CD4-positive, alpha-beta T cell treated with Interferon alpha-2 for 1 hour (primary cell): ENCODE measurements around the gene CPSF7.

ENCODE experiments used
- DNase-seq, 2 donors: peaks; one replicate each; pipeline ENCODE4 v3.0.0-alpha.2; 2020 to 2022

CPSF7 gene

DNA sequence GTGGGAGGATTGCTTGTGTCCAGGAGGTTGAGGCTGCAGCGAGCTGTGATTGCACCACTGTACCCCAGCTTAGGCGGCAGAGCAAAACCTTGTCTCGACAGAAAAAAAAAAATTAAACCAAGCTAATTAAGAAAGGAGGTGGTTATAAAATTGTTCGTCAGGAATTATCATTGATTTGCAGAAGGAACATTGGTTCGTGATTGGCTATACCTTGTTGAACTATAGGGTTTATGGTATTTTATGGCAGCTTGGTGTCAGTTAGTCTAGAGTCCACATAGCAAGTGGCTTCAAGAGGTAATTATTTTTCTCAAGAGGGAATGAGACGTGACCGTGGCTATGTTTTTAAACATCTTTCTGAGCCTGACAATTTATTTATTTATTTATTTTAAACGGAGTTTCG lies 48.9 kb downstream of the CPSF7 start:
- no peak for DNase-seq

DNA sequence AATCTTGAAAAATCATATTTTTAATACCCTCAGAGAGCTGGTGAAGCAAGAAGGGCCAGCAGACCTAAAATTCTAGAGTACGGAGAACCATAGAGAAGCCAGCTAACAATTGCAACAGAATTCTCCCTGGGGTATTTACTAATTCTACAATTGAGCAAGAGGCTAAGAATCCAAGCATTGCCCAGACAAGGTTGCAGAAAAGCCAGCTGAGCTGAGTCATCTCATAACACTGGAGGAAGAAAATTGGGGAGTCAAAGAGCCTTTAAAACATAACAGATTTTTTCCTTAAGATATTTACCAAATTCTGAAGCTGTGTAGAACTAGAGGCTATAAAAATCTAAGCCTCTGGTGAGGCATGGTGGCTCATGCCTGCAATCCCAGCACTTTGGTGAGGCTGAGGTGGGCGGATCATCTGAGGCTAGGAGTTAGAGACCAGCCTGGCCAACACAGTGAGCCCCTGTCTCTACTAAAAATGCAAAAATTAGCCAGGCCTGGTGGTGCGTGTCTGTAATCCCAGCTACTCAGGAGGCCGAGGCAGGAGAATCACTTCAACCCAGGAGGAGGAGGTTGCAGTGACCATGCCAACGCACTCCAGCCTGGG lies 51.0 kb downstream of the CPSF7 start:
- no peak for DNase-seq

DNA sequence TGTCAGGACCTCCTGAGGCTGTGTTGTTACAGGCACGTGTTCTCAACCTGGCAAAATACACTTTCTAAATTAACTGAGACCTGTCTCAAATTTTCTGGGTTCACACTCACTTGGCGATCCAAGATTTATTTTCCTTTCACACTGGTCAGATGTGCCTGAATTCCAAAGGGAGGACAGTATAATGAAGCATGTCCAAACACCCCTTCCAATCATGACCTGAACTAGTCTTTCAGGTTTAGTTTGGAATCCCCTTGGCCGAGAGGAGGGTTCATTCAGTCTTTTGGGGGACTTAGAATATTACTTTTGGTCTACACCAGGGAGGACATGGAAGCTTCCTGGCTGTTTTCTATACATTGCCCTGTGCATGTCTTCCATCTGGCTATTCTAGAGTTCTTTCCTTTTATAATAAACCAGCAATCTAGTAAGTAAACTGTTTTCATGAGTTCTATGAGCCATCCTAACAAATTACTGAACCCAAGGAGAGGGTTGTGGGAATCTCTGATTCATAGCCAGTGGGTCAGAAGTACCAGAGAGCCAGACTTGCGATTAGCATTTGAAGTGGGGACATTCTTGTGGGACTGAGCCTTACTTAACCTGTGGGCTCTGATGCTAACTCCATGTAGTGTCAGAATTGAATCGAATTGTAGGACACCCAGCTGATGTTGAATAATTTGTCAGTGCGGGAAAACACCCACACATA lies 52.2 kb downstream of the CPSF7 start:
- no peak for DNase-seq

DNA sequence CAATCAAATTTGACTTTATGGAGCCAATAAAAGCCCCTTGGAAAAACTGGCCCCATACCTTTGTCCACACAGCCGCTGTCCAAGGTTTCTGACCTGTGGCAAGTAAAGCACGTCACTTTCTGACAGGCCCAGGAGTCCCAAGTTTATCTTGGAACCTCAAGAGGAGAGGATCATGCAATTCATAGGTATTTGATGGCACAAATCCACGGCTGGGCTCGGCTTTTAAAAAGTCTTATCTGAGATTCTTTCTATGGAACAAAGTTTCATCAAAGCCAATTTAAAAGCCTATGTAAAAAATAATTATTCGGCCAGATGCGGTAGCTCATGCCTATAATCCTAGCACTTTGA lies 54.0 kb downstream of the CPSF7 start:
- DNase-seq: no peak

DNA sequence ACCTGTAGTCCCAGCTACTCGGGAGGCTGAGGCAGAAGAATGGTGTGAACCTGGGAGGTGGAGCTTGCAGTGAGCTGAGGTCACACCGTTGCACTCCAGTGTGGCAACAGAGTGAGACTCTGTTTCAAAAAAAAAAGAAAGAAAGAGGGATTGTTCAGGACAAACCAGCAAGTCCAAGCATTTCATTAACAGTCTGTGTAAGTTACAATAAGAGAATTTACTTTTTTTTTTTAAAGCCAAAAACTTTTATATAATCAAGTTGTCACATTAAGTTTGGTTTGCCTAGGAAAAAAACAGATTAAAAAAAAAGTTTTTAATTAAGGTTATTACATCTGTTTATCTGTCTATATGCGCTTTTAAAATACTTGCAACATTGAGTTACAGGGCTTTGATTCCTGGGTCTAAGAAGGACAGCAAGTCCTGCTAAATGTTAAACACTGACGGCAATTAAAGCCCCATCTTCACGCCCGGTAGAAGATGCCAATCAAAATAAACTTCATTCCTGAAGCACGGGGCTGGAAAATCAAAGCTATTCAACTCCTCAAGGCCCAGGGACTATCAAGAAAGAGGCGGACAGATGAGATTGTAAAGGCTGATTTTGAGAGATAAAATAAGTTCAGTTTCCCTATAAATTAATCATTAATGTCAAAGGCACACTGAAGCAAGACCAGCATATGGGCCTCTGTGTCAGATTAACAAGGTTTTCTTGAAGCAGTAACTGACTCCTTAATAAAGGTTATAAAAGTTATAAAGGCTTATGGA lies 56.9 kb downstream of the CPSF7 start:
- DNase-seq: no peak

DNA sequence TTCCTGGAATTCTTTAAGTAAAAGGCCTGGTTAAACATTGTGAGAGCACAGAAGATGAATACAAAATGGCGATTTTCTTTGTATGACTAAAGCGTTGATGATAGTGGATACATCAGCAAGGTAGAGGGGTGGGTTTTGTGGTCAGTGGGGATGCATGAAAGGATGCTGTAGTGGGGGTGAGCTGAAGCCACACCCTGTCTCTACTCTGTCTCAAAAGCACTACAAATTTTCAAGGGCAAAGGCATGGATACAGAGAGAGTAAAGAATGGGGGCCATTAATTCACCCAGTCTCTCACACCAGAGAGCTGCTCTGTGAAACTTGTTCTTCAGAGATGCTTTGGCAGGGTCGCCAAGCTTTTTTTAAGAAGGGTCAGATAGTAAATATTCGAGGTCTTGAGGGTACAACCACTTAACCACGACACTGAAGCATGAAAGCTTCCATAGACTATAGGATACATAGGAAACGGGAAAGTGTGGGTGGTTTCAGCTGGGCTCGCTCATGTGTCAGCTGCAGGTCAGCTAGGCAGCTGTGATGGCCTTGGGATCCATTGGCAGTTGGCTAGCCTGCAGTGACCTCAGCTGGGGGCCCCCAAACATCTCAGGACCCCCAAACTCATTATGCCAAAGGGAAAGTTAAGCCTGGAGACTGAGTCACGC lies 59.3 kb downstream of the CPSF7 start:
- DNase-seq: no peak

DNA sequence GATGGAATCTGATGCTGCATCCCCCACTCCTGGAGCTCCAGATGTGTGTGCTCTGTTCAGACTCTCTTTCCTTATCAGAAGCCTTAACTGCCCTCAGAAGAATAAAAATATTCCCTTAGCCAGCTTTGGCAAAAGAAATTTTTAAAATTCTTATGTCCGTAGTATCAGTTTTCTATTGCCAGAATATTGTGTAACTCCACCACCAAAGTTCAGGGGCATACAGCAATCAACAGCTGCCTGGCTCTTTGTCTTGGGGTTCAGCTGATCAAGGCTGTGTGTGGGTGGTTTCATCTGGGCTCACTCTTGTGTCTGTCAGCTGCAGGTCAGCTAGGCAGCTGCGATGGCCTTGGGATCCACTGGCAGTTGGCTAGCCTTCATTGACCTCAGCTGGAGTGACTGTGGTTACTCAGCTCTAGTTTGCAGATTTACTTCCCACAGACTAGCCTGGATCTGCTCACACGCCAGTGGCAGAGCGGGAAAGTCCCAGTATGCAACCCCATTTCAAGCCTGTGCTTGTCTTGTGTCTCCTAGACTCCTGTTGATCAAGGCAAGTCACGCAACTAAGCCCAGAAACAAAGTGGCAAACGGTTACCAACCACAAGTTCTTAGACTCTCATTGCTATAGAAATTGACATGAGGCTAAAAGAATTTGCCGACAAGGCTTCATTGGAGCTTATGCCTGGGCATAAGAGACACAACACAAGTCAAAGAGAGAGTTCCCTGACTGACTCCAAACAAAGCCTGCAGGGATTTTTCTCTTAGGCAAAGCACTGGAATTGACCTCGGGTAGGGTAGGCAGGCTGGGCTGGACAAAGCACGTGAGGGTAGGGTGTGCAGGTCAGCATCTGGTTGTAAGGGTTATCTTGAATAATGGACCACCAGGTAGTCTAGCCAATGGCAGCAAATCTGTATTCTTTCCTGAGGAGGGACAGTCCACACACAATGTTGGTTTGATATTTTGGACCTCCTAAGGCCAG lies 60.1 kb downstream of the CPSF7 start:
- no peak for DNase-seq

DNA sequence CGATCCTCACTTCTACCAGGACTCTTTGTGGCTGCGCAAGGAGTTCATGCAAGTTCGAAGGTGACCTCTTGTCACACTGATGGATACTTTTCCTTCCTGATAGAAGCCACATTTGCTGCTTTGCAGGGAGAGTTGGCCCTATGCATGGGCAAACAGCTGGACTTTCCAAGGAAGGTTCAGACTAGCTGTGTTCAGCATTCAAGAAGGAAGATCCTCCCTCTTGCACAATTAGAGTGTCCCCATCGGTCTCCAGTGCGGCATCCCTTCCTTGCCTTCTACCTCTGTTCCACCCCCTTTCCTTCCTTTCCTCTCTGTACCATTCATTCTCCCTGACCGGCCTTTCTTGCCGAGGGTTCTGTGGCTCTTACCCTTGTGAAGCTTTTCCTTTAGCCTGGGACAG lies 61.1 kb downstream of the CPSF7 start:
- no peak for DNase-seq

DNA sequence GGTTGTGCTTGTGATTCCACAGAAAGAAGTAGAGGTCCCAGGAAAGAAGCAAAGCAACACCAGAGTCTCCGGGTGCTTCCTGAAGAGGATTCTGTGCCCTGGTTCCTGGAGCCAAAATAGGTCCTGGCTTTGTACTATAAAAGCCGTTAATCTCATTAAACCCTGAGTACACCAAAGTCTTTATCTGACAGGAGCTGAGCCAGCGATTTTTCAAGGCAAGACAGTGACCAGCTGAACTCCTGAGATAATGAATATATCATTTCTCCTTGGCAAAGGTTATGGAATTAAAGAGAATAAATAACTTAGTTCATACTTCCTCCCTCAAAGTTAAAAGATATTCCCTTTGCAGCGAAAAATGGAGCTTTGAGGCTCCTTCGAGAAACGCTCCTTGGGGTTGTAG lies 62.4 kb downstream of the CPSF7 start:
- no peak for DNase-seq

DNA sequence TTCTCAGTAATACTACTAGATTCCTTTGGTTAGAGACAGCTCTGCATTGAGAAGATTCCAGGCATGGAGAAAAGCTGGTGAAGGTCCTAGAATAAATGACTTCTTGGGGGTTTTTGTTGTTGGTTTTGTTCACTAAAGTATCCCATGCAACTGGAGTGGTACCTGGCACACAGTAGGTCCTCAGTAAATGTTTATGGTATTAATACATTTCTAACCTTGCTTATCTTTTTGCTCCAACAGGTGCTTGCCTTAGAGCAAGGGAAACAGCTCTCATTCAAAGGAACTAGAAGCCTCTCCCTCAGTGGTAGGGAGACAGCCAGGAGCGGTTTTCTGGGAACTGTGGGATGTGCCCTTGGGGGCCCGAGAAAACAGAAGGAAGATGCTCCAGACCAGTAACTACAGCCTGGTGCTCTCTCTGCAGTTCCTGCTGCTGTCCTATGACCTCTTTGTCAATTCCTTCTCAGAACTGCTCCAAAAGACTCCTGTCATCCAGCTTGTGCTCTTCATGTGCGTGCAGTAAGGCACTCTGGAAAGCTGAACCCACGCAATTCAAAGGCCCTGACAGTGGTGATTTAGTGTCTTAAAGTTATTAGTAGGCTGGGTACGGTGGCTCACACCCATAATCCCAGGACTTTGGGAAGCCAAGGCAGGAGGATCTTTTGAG lies 65.6 kb downstream of the CPSF7 start:
- no peak for DNase-seq

DNA sequence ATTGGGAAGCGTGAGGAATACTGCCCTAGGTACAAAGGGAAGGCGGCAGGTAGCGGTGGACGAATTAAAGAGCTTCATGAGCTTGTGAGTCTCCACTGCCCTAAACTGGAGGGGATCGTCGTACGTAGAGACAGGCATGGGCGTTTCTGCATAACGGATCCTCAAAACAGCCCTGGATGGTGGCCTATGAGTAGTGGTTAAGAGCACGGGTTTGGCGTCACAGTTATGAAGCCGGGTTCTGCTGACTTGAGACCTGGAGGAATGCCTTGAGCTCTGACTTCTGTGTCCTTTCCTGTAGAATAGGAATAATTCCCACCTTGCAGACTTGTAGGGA lies 67.3 kb downstream of the CPSF7 start:
- peak in 1 of 2 donors; percentile 42 for DNase-seq

DNA sequence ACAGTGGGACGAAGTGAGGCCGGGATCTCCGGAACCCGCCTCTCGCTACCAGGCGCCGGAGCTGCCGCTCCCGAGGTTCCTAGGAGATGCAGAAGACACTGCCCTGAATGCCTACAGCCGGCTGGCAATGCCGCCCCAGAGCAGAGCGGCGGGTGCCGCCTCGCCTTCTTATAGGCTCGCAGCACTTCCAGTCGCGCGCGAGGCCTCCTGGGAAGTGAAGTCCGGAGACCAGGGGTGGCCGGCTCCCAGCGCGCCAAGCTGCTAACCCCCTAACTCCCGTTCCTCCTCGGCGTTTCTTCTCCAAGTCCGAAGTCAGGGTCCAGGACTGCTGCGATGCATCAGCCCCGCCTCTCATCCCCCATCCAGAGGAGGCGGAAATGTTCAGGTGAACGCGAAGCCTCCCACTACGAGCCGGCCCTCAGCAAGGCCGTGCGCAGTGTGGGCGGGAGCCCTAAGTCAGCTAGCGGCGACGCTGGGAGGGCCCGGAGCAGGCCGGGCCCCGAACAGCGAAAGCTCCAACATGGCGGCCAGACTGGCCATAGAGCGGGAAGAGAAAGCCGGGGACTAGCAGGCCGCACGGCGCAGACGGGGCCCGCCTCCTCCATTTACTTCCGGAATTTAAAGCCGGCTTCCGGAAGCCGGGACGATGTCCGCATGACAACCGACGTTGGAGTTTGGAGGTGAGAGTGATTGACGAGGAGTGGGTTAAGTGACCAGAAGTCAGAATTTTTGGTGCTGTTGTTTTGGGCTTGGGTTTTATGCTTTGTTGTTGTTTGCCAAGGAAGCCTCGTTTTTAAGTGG lies 67.8 kb downstream of the CPSF7 start, which contains the start of the genes CYB561A3 and TMEM138:
Gene CYB561A3, minus strand, starts transcription at position 142 of the 801 bp plus-strand sequence. CDS start 5,169 bp downstream, outside the sequence.
Gene TMEM138, plus strand, starts transcription at position 634 of the 801 bp plus-strand sequence. CDS start 2,017 bp downstream, outside the sequence.
- DNase-seq: peak; percentile 87 to 90

DNA sequence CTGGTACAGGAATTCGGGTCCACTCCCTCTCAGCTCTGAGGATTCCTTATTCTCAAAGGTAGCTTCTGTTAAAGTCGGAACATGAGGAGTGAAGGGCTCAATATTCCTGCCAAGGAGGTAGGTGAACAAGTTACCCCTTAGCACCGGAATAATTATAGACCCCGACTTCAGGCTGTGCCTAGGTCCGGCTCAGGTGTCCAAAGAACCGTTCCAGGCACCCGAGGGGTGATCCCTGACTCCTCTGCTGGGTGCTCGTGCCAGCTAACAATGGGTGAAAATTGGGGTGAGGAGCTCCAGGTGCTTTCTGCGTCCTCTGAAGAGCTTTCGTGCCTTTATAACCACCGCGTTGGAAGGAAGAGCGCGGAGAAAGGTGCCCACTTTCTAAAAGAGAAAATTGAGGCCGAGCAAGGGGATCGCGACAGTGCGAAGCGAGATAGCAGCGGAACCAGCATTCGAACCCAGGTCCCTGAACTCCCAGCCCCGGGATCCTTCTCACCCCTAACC lies 68.5 kb downstream of the CPSF7 start:
- no peak for DNase-seq

DNA sequence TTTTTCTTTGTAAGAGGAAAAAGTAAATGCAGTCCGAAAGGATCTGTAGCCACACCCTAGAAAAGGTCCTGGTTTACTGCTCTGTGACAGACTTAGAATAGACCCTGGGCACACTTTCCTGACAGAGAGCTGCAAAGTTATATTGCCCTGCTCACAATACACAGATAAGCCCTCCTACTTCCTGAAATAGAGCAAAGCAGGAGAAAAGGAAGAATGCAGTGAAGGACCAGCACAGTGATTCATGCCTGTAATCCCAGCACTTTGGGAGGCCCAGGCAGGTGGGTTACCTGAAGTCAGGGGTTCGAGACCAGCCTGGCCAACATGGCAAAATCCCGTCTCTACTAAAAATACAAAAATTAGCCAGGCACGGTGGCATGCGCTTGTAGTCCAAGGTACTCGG lies 70.3 kb downstream of the CPSF7 start:
- no peak for DNase-seq

DNA sequence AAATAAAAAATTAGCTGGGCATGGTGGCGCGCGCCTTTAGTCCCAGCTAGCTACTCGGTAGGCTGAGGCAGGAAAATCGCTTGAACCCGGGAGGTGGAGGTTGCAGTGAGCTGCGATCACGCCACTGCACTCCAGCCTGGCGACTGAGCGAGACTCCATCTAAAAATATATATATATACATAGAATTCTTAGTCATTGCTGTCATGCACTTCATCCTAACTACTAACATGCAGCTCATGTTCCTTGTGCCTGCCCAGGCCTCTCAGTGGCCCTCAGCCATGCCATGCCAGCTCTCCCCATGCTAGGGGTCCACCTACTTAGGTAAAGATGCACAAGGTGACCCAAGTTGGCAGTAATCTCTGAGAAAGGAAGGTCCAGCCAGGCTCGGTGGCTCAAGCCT lies 71.2 kb downstream of the CPSF7 start:
- no peak for DNase-seq

DNA sequence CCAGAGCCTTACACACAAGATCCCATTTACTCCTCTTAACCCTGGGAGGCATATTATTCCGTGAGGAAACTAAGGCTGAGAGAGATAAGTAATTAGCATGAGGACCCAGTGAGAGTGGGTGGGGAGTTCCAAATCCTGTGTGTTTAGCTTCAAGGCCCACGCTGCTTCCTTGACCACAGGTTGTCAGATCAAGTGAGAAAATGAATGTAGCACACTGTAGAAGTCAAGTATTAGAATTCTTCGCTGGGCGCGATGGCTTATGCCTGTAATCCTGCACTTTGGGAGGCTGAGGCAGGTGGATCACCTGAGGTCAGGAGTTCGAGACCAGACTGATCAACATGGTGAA lies 71.9 kb downstream of the CPSF7 start:
- no peak for DNase-seq

DNA sequence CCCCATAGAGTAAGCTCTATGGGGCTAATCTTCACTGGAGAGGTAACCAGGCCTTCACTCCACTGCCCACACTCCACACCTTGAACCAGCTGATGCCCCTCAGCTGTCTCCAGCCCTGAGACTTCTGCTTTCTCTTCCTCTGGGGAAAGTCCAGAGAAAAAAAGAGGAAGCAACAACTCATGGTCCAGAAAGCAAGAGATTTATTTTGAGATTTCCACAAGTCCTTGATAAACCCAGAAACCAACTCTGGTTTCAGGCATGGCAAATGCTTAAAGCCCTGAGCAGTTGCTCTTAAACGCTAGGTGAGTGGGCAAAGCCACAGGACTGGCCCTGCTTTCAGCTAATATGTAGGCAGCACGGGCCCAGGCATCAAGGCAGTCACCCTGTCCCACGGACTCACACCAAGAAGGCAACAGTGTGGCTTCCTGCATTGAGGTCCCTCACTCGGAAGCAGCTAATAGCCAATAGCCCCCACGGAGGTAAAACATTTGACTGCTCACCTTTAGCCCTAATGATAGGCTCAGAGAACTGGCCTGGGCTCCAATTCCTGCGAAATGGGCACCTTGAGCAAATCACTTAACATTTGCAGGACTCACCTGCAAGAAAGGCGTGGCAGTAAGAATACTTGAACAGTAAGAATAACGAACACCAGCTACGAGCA lies 72.4 kb downstream of the CPSF7 start:
- peak; percentile 11 to 73 for DNase-seq

DNA sequence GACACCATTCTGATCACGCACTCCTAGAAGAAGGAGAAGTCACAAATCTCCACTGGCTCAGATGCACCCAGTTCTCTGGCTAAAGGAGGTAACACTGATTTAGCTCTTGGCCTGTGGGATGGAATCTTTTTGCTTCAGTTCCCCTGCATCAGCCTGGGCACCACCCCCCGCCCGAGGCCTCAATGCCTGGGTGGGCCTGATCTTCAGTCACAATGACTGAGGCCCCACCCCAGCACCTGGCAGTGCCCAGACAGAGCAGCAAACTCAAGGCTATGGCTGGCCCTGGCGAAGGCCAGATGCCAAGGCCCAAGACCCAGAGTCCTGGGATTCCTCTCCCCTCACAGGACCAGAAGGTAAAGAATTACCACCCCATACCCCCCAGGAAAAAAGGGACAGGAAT lies 73.1 kb downstream of the CPSF7 start:
- DNase-seq: no peak

DNA sequence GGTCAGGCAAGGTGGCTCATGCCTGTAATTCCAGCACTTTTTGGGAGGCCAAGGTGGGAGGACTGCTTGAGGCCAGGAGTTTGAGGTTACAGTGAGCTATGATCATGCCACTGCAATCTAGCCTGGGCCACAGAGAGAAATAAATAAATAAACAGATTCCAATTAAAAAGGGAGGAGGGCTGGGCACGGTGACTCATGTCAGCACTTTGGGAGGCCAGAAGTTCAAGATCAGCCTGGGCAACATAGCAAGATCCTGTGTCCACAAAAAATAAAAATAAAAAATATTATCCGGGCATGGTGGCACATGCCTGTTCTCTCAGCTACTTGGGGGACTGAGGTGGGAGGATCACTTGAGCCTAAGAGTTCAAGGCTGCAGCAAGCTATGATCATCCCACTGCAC lies 75.6 kb downstream of the CPSF7 start:
- DNase-seq: no peak
